ENCODE data around the gene BACE2. TPM values are rescaled to one million over a fixed set of nuclear protein-coding genes. Genes with fewer than 3 reads are reported as not detected.
A peak's percentile ranks its signal among the peaks of the same experiment; 100 is the strongest.

The BACE2 gene
- total RNA-seq, 1 donor from 2014 or later = 49.5 TPM

DNA sequence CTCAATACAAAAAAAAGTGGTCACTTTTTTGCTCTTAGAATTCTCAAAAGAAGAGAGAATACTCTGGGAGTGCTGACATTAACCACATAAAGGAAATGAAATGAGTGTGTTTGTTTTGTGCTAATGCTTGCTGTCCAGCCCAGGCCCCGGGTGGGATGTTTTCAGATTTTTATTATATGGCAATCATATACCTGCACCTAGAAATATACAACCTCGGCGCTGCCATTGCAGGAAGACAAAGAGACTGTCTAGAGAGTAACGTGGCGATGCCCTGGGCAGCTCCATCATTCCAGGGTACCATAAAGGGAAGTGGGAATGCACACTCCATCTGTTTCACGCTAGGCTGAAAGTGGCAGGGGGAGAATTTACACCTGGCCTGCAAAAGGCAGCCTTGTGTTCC, 7.1 kb downstream of the BACE2 start:
- no peak for DNase-seq (ENCODE audit: extremely low spot score, unreplicated experiment)
- Mint-ChIP-seq H3K9me3 (ENCODE audit: unreplicated experiment) (no peaks in the 10 kb centered on the region), H3K4me1 (ENCODE audit: unreplicated experiment) (peaks cover 20% of the 10 kb centered on the region), H3K36me3 (ENCODE audit: unreplicated experiment) (peaks cover 3% of the 10 kb centered on the region), H3K4me3 (ENCODE audit: unreplicated experiment) (no peak overlapping the region), H3K27ac (ENCODE audit: unreplicated experiment) (no peak overlapping the region), H3K27me3 (ENCODE audit: unreplicated experiment) (no peaks in the 10 kb centered on the region)
- TF ChIP-seq CTCF (IDR thresholded peaks at IDR 0.05) = no peak

DNA sequence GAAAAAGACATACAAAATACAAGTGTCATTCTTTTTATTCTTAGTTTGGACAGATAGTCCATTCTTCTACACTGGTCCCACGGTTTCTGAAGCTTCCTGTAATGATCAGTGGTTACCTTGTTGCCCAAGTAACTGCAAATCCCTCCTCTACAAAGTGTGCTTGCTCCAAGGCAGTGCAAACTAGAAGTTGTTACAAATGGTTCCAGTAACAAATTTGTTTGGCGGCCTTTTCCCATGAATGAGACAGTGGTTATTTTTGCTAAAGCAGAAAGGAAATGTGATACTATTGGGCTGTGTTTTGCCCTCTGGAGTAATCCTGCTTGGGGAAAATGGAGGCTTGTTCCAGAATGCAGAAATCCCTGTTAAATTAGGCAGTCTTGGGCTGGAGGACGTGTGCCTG, 8.9 kb downstream of the BACE2 start:
- Mint-ChIP-seq H3K36me3 (ENCODE audit: unreplicated experiment) (peaks cover 3% of the 10 kb centered on the region), H3K4me1 (ENCODE audit: unreplicated experiment) (peaks cover 18% of the 10 kb centered on the region), H3K9me3 (ENCODE audit: unreplicated experiment) (no peaks in the 10 kb centered on the region), H3K27me3 (ENCODE audit: unreplicated experiment) (no peaks in the 10 kb centered on the region), H3K27ac (ENCODE audit: unreplicated experiment) (no peak overlapping the region), H3K4me3 (ENCODE audit: unreplicated experiment) (no peak overlapping the region)
- no peak for TF ChIP-seq CTCF (IDR thresholded peaks at IDR 0.05)
- DNase-seq (ENCODE audit: extremely low spot score, unreplicated experiment) = no peak

DNA sequence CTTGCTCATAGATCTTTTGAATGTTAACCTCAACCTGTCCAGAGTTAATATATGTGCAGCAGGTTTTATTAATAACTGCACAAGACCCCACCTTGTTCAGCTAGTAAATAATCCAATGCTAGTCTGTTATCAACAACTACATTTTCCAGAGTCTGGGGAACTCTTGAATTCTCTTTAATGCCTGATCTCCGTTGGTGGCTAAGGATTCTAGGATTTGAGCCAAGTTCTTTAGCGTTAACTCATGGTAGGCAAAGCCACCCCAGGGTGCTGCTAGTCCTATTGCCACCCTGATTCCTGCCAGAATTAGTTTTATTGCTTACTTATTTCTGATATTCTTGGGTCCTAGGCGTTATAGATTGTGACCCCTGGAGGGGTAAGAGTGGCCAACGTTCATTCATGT, 12.8 kb downstream of the BACE2 start:
- H3K9me3 Mint-ChIP-seq (ENCODE audit: unreplicated experiment) = no peaks in the 10 kb centered on the region
- H3K4me1 Mint-ChIP-seq (ENCODE audit: unreplicated experiment) = peaks cover 19% of the 10 kb centered on the region

DNA sequence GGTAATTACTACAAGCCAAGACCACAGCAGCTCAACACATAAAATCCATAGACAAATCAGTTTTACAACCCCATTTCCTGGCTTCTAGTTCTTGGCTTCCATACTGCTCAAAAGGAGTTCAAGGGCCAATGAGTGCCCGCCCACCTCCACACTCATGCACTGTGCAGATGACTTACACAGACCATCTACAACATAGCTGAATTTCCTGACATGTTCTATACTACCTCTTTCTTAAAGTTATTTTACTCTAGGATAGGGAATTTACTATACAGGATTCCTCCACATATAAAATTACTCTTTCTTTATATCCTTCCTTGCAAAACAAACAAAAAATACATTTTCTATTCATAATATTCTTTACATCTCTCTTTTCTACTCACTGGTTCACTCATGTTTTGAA, 14.6 kb downstream of the BACE2 start:
- H3K4me3 Mint-ChIP-seq (ENCODE audit: unreplicated experiment) = no peak overlapping the region
- H3K4me1 Mint-ChIP-seq (ENCODE audit: unreplicated experiment) = peaks cover 14% of the 10 kb centered on the region
- no peak overlapping the region for H3K27ac Mint-ChIP-seq (ENCODE audit: unreplicated experiment)
- no peaks in the 10 kb centered on the region for H3K36me3 Mint-ChIP-seq (ENCODE audit: unreplicated experiment)
- TF ChIP-seq CTCF (IDR thresholded peaks at IDR 0.05) = no peak
- no peaks in the 10 kb centered on the region for H3K9me3 Mint-ChIP-seq (ENCODE audit: unreplicated experiment)
- H3K27me3 Mint-ChIP-seq (ENCODE audit: unreplicated experiment) = no peaks in the 10 kb centered on the region
- no peak for DNase-seq (ENCODE audit: extremely low spot score, unreplicated experiment)

More for the DNA sequence above, 12.8 kb downstream of the BACE2 start:
- no peak for DNase-seq (ENCODE audit: extremely low spot score, unreplicated experiment)
- Mint-ChIP-seq H3K27me3 (ENCODE audit: unreplicated experiment) (no peaks in the 10 kb centered on the region), H3K27ac (ENCODE audit: unreplicated experiment) (no peak overlapping the region), H3K4me3 (ENCODE audit: unreplicated experiment) (no peak overlapping the region), H3K36me3 (ENCODE audit: unreplicated experiment) (no peaks in the 10 kb centered on the region)
- no peak for TF ChIP-seq CTCF (IDR thresholded peaks at IDR 0.05)

GRCh38 chr21:41183575-41183974, 15.6 kb downstream of the BACE2 start:
- no peak for DNase-seq (ENCODE audit: extremely low spot score, unreplicated experiment)
- Mint-ChIP-seq H3K9me3 (ENCODE audit: unreplicated experiment) (no peaks in the 10 kb centered on the region), H3K36me3 (ENCODE audit: unreplicated experiment) (no peaks in the 10 kb centered on the region), H3K27me3 (ENCODE audit: unreplicated experiment) (no peaks in the 10 kb centered on the region), H3K4me1 (ENCODE audit: unreplicated experiment) (peaks cover 12% of the 10 kb centered on the region), H3K4me3 (ENCODE audit: unreplicated experiment) (no peak overlapping the region), H3K27ac (ENCODE audit: unreplicated experiment) (peak overlapping the region; percentile 66)
- no peak for TF ChIP-seq CTCF (IDR thresholded peaks at IDR 0.05)

Measured in osteocyte (in vitro differentiated cells).